HG02970 (cell line): Measurements from ENCODE around the gene PSMD7.
"Not testable (repeated sequence)": the region's sequence is repeated elsewhere in the genome, so short reads cannot be mapped to it uniquely, and the experiment has no call there.

Source experiments
- ATAC-seq: cut with Tn5 transposase; IDR thresholded peaks from one replicate; pipeline ENCODE4 v1.9.1; 2021; ENCODE audit warnings: mild to moderate bottlenecking, moderate library complexity, moderate number of reproducible peaks; ENCODE audit not compliant: unreplicated experiment, low FRiP score

The PSMD7 gene

DNA sequence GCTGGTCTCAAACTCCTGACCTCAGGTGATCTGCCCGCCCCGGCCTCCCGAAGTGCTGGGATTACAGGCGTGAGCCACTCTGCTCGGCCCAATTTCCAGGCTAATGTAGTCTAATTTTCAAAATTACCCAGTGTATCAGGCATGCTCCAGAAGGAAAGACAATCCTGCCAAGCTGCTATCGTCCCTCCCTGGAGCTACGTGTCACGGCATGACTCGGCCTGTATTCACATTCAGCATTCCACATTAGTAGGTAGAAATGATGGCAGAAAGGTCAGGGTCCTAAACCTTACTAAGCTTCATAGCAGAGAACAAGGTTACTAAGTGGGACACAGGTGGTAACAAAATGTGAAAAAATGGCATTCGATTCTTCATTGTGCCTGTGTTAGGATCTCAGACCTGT is 42.6 kb downstream of the PSMD7 start:
- not testable (repeated sequence) for ATAC-seq

DNA sequence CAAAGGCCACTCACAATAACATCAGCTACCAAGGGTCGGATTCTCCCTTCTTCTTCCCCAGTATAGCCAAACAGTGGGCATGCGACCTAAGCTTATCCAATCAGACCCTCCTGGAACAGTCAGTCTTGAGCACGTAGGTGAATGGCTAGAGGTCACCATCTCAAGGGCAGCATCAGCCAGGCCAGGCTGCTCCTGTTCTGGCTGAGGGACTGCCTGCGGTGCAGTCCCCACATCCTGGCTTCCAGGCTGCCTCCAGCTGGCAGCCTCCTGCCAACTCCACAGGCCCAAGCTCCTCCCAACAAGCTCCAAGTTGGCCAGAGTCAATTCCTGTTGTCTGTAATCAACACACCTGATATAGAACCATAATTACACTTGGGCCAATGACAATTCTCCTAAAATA is 56.4 kb downstream of the PSMD7 start:
- not testable (repeated sequence) for ATAC-seq
